KOPT-K1 (cell line): ENCODE measurements around the gene MEGF8.

Experiments used
- H3K27ac ChIP-seq: fragments of 200-600 bp; sonication (generic); 2 replicates; pipeline ENCODE4 v1.5.1; 2016; ENCODE audit warnings: antibody characterized with exemption, mild to moderate bottlenecking, low read depth, low read length; ENCODE audit not compliant: poor library complexity, severe bottlenecking
- H3K36me3 ChIP-seq: fragments of 200-600 bp; sonication (generic); 2 replicates; pipeline ENCODE4 v1.5.1; 2017; ENCODE audit warnings: antibody characterized with exemption, mild to moderate bottlenecking, low read length, moderate library complexity; ENCODE audit not compliant: insufficient read depth
- H3K9me3 ChIP-seq: fragments of 200-600 bp; sonication (generic); 2 replicates; pipeline ENCODE4 v1.5.1; 2017; ENCODE audit warnings: antibody characterized with exemption, low read length, mild to moderate bottlenecking; ENCODE audit not compliant: insufficient read depth, poor library complexity, severe bottlenecking

The MEGF8 gene

DNA sequence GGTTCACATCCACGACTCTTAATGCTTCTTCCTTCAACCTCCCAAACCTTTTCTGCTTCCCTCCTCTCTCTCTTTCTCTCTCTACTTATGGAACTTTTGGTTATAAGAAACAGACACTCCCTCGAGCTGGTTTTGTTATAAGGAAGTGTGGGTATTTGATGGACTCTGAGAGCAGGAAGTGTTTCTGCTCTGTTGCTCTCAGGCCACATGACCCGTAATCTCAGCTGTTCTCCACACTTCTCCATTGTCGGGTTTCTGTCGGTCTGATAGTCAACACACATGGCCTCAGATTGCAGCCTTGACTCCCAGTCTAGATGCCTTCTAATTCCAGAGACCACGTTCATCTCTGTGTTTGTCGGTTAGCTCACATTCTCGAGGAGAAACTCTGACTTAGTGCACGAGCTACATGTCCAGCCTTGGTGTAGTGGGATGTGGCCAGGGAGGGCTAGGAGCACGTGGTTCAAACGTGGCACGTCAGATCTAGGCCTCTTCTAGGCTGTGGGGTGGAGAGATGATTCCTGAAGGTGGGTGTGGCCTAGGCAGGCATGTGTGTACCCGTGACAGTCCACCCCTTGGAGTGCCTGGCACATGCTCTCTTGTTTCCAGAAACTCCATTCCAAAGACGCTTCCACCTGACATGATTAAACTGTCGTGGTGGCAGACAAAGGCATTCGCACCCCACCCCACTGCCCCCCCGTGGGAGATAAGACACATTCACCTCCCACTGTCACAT is 38.3 kb downstream of the MEGF8 start:
- Histone ChIP-seq H3K36me3 (peaks cover 10% of the 10 kb centered on the region; the same call in 1 of the 2 replicates), H3K27ac (no peak overlapping the region), H3K9me3 (no peaks in the 10 kb centered on the region)

DNA sequence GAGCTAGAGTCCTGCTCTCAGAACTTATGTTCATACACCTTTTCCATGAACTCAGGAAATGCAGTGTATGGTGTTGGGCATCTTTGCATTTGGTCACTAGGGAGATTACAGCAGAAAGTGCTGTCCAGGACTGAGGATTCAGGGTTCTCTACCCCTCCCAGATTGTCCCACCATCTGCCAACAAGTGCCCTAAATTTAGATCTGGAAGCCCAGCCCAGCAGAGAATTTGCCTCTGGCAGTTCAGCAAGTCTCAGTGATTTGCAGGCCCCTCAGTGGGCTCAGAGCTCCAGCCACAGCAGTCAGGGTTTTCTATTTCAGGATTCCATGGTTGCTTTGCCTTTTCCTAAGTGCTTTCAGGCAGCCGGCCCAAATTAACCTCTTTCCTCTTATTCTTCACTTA is 41.2 kb downstream of the MEGF8 start:
- no peaks in the 10 kb centered on the region for H3K9me3 ChIP-seq
- H3K36me3 ChIP-seq, result peaks cover 10% of the 10 kb centered on the region; the same call in 1 of the 2 replicates
- H3K27ac ChIP-seq, result no peak overlapping the region

DNA sequence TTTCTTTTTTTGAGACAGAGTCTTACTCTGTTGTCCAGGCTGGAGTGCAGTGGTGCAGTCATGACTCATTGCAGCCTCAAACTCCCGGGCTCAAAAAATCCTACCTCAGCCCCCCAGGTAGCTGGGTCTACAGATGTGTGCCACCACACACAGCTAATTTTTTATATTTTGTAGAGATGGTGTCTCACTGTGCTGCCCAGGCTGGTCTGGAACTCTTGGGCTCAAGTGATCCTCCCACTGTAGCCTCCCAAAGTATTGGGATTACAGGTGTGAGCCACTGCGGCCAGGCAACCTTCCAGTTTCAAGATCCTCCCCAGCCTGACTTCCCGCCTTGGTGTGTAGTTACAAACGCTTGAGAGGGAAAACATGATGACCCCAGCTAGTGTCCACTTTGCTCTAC is 42.5 kb downstream of the MEGF8 start:
- H3K27ac ChIP-seq, result no peak overlapping the region
- no peaks in the 10 kb centered on the region for H3K9me3 ChIP-seq
- peaks cover 10% of the 10 kb centered on the region; the same call in 1 of the 2 replicates for H3K36me3 ChIP-seq

DNA sequence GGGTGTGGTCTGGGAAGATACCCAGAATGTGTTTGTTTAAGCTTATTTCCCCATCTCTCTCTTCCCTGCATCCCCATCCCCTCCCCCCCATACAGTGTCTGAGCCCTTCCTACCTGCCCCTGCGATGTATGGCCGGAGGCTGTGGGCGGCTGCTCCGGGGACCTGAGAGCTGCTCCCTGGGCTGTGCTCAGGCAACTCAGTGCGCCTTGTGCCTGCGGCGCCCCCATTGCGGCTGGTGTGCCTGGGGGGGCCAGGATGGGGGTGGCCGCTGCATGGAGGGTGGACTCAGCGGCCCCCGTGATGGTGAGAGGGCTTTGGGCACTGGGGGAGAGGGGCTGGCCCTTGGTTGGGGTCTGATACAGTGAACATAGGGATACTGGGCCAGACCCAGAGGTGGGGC is 42.9 kb downstream of the MEGF8 start:
- no peaks in the 10 kb centered on the region for H3K9me3 ChIP-seq
- peaks cover 10% of the 10 kb centered on the region; the same call in 1 of the 2 replicates for H3K36me3 ChIP-seq

DNA sequence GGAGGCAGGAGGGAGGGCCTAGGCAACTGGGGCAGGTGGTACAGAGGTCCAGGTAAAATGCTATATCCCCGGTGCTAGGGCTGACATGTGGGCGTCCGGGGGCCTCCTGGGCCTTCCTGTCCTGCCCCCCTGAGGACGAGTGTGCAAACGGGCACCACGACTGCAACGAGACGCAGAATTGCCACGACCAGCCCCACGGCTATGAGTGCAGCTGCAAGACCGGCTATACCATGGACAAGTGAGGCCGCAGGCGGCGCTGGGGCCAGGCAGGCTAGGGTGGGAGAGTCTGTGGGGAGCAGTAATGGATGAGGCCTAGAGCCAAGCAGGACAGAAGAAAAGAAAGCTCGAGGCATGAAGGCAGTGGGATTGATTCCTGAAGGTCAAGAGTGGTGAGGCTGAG is 43.3 kb downstream of the MEGF8 start:
- Histone ChIP-seq H3K27ac (no peak overlapping the region), H3K9me3 (no peaks in the 10 kb centered on the region), H3K36me3 (peaks cover 7% of the 10 kb centered on the region; the same call in 1 of the 2 replicates)

More for the DNA sequence above, 42.9 kb downstream of the MEGF8 start:
- no peak overlapping the region for H3K27ac ChIP-seq

DNA sequence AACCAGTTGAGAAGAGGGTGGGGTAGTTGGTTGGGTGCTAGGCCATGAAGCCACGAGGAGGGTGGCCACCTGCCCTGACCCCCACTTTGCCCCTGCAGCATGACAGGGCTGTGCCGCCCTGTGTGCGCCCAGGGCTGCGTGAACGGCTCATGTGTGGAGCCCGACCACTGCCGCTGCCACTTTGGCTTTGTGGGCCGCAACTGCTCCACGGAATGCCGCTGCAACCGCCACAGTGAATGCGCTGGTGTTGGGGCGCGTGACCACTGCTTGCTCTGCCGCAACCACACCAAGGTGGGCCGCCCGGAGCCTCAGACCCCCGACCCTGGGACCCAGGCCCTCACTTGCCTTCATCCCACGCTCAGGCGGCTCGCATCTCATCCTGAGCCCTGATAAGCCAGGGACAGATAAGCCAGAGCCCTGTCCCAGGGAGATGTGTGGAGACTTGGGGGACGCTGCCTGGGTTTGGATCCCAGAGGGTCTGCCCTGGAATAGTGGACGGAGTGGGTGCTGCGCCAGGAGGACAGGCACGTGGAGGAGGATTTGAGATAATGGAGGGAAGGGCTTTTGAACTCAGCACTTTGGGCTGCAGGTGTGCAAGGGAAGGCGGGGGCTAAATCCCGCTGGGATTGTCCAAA is 44.1 kb downstream of the MEGF8 start:
- Histone ChIP-seq H3K27ac (no peak overlapping the region), H3K36me3 (no peaks in the 10 kb centered on the region), H3K9me3 (no peaks in the 10 kb centered on the region)

DNA sequence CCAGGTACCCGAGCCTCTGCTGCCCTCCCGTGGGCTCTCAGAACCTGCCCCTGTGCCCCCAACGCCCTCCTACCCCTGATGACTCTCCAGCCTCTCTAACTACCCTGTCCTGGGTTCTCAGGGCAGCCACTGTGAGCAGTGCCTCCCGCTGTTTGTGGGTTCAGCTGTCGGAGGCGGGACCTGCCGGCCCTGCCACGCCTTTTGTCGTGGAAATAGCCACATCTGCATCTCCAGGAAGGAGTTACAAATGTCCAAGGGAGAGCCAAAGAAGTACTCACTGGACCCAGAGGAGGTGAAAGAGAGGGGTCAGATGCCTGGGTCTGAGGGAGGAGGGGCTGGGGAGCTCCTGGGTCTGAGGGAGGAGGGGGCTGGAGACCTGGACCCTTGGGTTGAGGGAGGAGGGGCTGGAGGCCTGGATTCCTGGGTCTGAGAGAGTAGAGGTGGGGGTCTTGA is 44.7 kb downstream of the MEGF8 start:
- Histone ChIP-seq H3K27ac (no peak overlapping the region), H3K9me3 (no peaks in the 10 kb centered on the region), H3K36me3 (no peaks in the 10 kb centered on the region)

DNA sequence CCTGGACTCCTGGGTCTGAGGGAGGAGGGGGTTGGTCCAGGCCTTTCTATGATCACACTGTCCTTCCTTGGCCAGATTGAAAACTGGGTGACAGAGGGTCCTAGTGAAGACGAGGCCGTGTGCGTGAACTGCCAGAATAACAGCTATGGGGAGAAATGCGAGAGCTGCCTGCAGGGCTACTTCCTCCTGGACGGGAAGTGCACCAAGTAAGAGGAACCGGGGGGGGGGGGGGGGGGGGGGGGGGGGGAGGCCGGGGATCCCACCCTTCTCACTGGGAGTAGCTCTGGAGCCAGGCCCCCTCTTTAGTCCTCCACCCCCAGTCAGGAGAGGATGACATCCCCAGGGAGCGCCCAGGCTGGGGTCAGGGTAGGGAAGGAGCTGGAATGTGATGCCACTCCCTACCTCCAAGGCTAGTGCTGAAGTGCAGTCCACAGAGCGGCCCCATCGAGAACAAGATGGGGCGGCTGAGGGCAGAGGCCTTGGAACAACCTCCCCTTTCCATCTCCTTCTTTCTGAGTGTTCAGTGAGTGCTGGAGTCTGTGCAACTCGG is 45.3 kb downstream of the MEGF8 start:
- H3K36me3 ChIP-seq, result no peaks in the 10 kb centered on the region
- no peak overlapping the region for H3K27ac ChIP-seq
- no peaks in the 10 kb centered on the region for H3K9me3 ChIP-seq

DNA sequence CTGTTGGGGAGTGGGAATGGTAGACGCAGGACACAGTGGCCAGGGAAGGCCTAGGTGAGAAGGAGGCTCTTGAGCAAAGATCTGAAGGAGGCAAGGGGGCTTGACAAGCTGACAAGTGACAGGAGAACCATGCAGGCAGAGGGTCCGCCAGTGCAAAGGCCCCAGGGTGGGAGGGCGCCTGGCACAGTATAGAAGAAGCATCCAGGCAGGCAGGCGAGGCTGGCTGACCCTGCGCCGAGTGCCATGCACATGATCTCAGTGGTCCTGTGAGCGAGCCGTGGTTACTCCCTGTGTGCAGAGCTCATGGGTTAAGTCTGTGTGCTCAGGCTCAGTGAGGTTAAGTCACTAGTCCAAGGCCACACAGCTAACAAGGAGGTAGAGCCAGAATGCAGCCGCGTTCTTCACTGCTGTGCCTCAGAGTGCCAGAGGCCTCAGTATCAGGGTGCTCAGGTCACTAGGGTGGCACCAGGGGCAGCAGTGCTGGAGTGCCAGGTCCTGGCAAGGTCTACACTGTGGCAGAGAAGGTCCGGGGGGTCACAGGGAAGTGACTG is 49.5 kb downstream of the MEGF8 start:
- Histone ChIP-seq H3K9me3 (no peaks in the 10 kb centered on the region), H3K36me3 (no peaks in the 10 kb centered on the region), H3K27ac (no peak overlapping the region)

DNA sequence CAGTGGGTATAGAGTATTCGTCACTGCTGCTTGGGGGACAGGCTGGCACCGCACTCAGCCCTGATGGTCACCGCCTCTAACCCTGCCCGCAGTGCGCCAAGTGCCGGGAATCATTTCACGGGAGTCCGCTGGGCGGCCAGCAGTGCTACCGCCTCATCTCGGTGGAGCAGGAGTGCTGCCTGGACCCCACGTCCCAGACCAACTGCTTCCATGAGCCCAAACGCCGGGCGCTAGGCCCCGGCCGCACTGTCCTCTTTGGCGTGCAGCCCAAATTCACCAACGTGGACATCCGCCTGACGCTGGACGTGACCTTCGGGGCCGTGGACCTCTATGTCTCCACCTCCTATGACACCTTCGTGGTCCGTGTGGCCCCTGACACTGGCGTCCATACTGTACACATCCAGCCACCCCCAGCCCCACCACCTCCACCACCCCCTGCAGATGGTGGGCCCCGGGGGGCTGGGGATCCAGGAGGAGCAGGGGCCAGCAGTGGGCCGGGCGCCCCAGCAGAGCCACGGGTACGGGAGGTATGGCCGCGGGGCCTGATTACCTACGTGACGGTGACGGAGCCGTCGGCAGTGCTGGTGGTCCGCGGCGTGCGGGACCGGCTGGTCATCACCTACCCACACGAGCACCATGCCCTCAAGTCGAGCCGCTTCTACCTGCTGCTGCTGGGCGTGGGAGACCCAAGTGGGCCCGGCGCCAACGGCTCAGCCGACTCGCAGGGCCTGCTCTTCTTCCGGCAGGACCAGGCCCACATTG is 50.2 kb downstream of the MEGF8 start:
- no peak overlapping the region for H3K27ac ChIP-seq
- no peaks in the 10 kb centered on the region for H3K36me3 ChIP-seq
- H3K9me3 ChIP-seq, result no peaks in the 10 kb centered on the region

DNA sequence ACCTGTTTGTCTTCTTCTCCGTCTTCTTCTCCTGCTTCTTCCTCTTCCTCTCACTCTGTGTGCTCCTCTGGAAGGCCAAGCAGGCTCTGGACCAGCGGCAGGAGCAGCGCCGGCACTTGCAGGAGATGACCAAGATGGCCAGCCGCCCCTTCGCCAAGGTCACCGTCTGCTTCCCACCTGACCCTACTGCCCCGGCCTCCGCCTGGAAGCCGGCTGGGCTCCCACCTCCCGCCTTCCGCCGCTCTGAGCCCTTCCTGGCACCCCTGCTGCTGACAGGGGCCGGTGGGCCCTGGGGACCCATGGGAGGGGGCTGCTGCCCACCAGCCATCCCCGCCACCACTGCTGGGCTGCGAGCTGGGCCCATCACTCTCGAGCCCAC is 50.7 kb downstream of the MEGF8 start:
- no peaks in the 10 kb centered on the region for H3K9me3 ChIP-seq
- H3K36me3 ChIP-seq, result no peaks in the 10 kb centered on the region
- H3K27ac ChIP-seq, result no peak overlapping the region

DNA sequence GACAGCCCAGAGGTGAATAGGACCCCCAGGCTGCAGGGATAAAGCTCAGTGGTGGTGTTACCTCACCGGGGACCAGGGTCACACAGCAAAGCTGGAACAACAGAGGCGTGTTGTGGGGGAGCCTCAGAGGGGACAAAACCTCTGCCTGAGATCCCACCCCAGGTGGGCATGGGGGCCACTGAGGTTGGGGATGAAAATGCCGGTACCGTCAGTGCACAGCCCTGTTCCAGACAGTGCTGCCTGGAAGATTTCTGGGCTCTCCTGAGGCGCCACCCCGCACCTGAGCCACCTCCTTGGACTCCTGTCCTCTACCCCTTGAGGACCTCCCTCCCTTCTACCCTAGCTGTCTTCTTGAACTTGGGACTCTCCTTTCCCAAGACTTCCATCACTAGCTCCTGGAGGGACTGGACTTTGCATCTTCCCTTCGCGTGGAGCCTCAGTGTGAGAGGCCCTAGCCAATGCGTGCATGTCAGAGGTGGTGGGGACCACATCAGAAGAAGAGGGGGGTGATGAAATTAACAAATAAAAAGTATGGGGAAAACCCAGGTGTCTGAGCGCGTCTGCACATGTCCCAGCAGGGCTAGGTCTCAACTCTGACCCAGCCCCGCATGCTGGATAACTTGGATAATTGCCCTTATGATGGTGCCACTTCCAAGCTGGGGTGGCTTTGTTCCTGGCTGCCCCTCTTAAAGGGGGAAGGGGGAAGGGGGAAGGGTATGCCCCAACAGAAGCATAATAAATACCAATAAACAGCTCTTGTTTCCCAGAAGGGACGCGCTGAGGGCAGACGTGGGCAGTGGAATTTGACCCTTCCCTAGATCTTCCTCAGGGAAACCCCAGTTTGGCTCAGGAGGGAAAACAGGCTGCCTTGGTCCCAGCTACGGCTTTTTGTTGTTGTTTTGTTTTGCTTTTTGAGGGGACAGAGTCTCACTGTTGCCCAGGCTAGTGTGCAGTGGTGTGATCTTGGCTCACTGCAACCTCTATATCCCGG is 53.1 kb downstream of the MEGF8 start:
- Histone ChIP-seq H3K9me3 (no peaks in the 10 kb centered on the region), H3K27ac (no peak overlapping the region), H3K36me3 (no peaks in the 10 kb centered on the region)

DNA sequence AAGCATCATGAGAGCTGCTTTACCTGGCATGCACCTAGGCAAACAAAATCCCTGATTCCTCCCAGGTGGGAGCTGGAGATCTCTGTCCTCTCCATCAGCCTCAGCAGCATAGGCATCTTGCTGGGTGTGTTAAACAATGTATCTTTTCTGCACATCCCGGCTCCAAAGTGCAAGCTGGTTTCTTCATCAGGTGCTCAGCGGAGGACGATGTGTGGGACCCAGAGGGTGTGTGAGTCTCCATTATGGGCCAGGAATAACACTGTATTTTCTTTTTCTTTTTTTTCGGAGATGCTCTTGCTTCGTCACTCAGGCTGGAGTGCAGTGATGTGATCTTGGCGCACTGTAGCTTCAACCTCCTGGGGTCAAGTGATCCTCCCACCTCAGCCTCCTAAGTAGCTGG is 54.7 kb downstream of the MEGF8 start:
- Histone ChIP-seq H3K36me3 (no peaks in the 10 kb centered on the region), H3K27ac (no peak overlapping the region), H3K9me3 (no peaks in the 10 kb centered on the region)
